C4-2B (cell line): ENCODE measurements around the gene ATM.
"Not testable (repeated sequence)": the region's sequence is repeated elsewhere in the genome, so short reads cannot be mapped to it uniquely, and the experiment has no call there.

Source experiments
- H3K27ac ChIP-seq: fragments of 450-650 bp; 2 replicates; pipeline ENCODE4 v1.5.1; 2017
- CTCF ChIP-seq: fragments of 450-650 bp; conservative IDR thresholded peaks from 2 replicates; pipeline ENCODE4 v1.5.1; 2017; ENCODE audit warnings: mild to moderate bottlenecking
- ZFX ChIP-seq: fragments of 450-650 bp; IDR thresholded peaks from 2 replicates; pipeline ENCODE4 v1.6.1; 2017

ATM gene

GRCh38 chr11:108345767-108346166 is 122.9 kb downstream of the ATM start:
- TF ChIP-seq ZFX (no peak), CTCF (no peak)

GRCh38 chr11:108346451-108346850 is 123.6 kb downstream of the ATM start:
- H3K27ac ChIP-seq: no peak overlapping the region

More at GRCh38 chr11:108345767-108346166, 122.9 kb downstream of the ATM start:
- H3K27ac ChIP-seq: no peak overlapping the region

DNA sequence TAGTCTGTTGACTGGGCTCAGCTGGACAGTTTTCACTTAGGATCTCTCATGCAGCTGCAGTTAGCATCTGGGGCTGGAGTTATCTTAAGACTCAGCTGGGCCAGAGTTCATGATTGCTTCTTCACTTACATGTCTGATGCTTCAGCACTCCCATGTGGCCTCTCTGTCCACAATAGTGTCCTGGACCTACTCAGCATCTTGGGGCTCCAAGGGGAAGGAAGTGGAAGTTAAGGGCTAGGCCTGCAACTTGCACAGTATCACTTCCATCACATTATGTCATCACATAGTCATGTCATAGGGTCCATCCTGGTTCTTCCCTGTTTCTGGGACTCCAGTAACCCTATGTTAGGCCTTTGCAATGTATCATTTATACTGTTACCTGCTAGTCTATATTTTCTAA is 128.6 kb downstream of the ATM start:
- no peak overlapping the region for H3K27ac ChIP-seq
- TF ChIP-seq ZFX (no peak), CTCF (no peak)

More at GRCh38 chr11:108346451-108346850, 123.6 kb downstream of the ATM start:
- no peak for TF ChIP-seq ZFX

DNA sequence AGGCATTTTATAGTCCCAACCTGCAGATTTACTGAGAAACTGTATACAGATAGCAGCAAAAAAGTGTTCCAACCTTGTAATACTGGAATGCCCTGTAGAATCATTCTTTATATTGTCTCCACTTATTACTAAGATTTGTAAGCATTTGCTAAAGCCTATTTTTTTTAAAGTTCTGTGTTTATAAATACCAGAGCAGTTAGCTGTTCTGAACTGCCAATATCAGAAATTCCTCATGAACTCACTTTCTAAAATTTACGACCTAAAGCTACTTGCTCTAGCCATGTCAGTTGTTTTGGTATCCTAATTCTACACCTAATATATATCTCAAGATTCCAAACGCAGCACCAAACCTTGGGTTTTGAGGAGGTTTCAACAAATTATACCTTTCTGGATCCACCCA is 141.3 kb downstream of the ATM start:
- TF ChIP-seq CTCF: no peak
- TF ChIP-seq ZFX: no peak
- no peak overlapping the region for H3K27ac ChIP-seq

GRCh38 chr11:108368134-108368533 is 145.3 kb downstream of the ATM start:
- no peak overlapping the region for H3K27ac ChIP-seq
- no peak for TF ChIP-seq CTCF
- no peak for TF ChIP-seq ZFX

DNA sequence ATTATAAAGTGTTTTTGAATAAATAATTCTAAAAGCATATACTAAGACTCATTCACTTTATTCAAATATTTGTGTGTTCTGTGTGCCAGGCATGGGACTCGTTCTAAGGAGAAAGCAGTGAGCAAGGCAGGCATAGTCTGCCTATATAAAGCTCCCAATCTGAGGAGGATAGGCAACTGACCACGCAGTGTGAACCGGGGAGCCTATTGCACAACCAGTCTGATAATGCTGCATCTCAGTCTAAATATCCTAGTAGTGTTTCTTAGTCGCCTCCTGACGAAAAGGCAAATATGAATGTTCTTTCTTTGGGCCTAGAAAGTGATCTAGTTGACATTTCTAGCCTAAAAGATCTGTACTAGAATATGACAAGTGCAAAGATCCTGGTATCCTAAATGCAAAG is 146.2 kb downstream of the ATM start:
- TF ChIP-seq ZFX (no peak), CTCF (no peak)

DNA sequence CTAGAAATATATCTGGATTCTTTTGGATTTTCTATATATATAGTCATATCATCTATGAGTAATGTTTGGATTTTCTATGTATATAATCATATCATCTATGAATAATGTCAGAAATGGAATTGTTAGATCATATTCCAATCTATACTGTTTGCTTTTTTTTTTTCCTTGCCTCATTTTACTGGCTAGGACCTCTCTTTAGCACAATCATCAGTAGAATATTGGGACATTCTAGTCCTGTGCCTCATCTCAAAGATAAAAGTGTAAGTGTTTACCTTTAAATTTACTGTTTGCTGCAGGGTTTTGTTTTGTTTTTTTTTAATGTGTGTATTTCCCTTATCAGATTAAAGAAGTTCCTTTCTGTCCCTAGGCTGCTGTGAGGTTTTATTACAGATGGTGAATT is 147.4 kb downstream of the ATM start:
- TF ChIP-seq ZFX (no peak), CTCF (no peak)

More for the DNA sequence above, 146.2 kb downstream of the ATM start:
- no peak overlapping the region for H3K27ac ChIP-seq

DNA sequence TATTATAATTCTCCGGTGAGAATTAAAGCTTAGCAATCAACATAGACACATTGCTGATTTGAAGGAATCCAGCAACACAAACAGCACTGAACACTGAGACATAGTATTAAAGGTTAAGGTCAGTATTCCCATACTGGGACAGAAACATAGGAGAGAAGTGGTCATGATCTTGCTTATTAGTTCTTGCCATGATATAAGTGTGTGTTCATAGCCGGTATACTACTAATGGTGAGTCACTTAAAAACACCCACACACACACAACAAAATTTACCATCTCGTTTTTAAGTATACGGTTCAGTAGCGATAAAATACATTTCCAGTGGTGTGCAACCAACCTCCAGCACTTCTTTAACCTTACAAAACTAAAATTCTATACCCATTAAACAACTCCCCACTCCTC is 148.1 kb downstream of the ATM start:
- TF ChIP-seq CTCF: no peak
- TF ChIP-seq ZFX: no peak

More for the DNA sequence above, 147.4 kb downstream of the ATM start:
- no peak overlapping the region for H3K27ac ChIP-seq

DNA sequence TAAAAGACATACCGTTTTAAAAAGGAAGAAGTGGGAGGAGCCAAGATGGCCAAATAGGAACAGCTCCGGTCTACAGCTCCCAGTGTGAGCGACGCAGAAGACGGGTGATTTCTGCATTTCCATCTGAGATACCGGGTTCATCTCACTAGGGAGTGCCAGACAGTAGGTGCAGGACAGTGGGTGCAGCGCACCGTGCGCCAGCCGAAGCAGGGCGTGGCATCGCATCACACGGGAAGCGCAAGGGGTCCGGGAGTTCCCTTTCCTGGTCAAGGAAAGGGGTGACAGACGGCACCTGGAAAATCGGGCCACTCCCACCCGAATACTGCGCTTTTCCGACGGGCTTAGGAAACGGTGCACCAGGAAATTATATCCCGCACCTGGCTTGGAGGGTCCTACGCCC is 150.6 kb downstream of the ATM start:
- H3K27ac ChIP-seq: not testable (repeated sequence)

More for the DNA sequence above, 148.1 kb downstream of the ATM start:
- no peak overlapping the region for H3K27ac ChIP-seq
